HG03135 (cell line): ENCODE data around the gene ALOX15.
"Not testable (repeated sequence)": the region's sequence is repeated elsewhere in the genome, so short reads cannot be mapped to it uniquely, and the experiment has no call there.

Source experiments
- ATAC-seq: cut with Tn5 transposase; IDR thresholded peaks from one replicate; pipeline ENCODE4 v1.9.1; 2021; ENCODE audit warnings: mild to moderate bottlenecking, moderate library complexity; ENCODE audit not compliant: unreplicated experiment

The ALOX15 gene

DNA sequence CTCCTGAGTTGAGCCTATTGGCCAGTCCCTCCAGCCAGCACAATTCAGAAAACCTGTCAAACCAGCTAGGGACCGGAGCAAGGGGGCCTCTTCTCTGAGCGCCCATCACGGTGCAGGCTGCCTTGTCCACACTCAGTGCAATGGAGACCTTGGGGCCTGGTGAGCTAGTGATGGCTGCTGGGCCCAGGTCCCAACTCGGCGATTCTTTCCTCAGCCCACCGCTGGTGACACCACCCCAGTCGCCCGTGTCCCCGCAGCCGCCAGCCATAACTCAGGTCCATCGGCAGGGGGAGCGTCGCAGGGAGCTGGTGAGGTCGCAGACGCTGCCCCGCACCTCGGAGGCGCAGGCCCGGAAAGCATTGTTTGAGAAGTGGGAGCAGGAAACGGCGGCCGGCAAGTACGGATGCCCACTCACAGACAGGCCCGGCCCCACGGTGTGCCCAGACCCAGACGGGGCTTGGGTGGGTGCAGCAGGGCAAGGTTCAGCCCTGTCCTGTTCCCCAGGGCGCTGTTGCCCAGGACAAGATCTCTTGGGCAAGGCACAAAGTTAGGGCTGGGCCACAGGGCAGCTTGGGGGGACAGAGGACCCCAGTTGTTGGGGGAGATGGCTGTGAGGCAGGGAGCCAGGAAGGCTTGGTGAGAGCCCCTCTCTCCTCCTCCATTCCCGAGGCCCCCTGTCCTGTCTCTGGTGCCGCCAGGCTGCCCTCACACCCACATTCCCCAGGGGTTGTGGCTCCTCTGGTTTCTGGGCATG, 46.4 kb downstream of the ALOX15 start:
- no peak for ATAC-seq

DNA sequence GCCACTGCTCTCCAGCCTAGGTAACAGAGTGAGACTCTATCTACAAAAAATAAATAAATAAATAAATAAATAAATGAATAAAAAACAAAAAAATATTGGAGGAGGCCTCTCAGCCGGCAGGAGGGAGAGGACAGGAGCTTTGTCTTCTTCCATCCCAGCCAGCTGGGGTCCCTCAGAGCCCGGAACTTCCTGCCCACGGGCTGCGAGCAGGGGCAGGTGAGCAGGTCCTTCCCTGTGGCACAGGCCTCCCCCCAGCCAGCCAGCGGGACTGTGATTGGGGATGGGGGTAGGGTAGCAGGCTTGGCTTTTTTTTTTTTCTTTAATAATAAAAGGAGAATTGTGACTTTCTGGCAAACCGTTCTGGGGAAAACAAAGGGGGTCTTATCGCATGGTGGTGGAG, 47.1 kb downstream of the ALOX15 start:
- ATAC-seq: no peak

DNA sequence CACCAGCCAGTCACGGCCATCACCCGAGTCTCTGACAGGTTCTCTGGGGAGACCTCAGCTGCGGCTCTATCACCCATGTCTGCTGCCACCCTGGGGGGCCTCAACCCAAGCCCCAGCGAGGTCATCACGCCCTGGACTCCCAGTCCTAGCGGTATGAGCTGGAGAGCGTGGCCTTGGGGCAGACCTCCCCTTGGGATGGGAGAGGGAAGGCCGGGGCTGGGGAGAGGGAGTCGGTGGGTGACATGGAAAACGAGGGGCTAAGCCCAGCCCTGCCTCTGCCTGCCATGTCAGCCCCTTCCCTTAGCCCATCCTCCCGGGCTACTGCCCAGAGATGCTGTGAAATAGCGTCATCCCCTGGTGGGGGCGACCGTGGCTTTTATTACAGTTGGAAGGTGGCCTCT, 48.5 kb downstream of the ALOX15 start:
- no peak for ATAC-seq

DNA sequence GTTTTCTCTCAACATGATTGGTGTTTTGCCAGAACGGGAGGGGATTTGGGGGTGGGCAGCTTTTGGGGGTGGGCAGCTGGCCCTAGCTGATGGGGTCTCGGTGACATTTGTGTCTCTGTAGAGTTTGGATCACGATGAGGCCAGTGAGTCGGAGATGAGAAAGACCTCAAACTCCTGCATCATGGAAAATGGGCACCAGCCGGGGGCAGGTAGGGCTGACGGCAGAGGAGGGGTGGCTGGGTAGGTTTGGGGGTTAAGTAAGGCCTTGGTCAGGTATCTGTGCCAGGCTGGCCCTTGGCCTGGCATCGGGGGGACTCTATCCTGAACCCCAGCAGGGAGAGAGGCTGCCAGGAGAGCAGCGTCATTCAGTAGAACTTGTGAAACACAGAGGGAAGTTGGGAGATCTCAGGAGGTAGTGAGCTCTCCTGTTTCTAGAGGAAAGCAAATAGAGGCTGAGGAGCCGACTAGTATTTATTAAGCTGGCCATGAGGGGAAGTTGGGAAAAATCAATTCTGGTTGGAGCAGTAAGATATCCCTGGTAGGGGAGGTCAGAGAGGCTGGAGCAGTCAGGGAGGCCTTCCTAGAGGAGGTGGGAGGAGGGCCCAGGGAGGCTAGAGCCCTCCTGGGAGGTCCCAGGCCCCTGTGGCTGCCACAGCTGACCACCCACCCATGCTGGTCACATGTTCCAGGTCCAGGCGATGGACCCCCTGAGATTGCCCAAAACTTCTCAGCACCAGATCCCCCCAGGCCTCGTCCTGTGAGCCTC, 49.1 kb downstream of the ALOX15 start:
- no peak for ATAC-seq

DNA sequence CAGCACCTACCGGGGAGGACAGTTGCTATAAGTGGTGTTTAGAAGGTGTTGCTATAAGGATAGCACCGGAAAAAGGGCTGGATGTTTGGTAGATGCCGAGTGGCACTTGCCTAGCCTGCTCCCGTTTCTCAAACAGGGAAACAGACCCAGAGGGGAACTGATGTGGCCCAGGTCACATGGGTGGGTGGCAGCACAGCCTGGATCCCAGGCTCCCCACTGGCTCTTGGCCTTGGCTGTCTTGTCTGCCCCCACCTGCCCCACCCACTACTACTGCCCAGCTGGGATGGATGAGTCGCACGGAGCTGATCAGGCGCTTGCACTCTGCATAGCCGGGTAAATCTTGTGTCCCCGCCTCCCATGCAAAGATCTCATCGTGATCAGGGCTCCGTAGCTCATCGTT, 49.9 kb downstream of the ALOX15 start:
- ATAC-seq: no peak

DNA sequence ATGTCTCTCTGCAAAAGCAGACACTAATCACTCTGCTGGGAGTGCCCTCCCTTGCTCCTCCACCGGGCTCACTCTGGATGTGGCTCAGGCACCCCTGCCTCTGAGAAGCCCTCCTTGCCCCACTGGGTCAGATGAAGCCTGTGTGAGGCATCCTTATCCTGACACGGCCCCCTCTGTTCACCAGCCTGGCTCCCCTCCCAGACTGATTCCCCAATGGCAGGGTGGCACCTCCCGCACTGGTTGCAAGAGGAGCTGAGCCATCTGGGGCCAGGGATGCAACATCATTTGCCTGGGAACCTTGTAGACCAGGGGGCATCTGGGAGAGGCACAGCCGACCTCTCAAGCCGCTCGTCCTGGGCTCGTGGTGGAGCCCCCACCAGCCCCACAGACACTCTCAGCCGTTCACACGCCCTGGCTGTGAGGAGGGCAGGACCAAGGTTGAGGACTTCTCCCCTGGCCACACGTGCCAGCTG, 50.5 kb downstream of the ALOX15 start:
- no peak for ATAC-seq

DNA sequence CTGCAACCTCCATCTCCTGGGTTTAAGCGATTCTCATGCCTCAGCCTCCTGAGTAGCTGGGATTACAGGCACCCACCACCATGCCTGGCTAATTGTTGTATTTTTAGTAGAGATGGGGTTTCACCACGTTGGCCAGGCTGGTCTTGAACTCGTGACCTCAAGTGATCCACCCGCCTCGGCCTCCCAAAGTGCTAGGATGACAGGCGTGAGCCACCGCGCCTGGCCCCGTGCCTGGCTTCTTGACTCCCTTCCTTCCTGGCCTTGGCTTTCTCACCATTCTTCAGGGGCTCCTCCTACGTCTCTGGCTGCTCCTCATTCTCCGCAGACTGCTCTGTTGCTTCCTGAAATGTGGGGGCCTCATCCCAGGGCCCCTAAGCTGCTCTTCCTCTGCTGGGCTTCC, 51.4 kb downstream of the ALOX15 start:
- not testable (repeated sequence) for ATAC-seq

DNA sequence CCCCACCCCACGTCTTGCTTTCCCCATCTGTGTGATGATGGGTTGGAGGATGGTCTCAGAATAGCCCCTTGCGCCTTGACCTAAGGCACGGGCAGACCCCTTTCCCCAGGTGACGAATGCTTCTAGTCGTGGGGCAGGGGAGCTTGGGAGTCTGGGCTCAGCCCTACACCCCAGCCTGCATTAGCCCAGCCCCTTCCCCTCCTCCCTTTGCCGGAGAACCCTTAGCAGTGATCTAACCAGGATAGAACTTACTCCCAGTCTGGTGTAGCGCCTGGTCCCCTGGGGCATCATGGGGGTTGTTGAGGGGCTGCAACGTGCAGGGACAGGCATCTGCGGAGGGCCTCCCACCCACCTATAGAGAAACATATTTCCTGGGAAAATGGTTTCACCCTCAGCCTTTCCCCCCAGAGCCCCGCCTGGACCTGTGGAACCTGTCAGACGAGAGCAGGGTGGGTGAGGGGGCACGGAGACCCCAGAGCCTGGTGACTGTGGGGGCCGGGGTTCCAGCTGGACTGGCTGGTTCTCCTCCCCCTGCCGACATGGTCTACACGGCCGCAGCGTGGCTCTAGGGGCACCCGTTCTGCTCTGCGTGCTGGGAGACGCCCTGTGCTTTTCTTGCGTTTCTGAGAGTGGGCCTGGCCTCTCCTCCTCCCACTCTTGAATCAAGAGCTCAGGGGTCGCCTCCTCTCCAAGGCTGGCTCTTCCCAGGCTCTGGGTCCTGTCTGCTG, 52.4 kb downstream of the ALOX15 start:
- ATAC-seq: no peak

DNA sequence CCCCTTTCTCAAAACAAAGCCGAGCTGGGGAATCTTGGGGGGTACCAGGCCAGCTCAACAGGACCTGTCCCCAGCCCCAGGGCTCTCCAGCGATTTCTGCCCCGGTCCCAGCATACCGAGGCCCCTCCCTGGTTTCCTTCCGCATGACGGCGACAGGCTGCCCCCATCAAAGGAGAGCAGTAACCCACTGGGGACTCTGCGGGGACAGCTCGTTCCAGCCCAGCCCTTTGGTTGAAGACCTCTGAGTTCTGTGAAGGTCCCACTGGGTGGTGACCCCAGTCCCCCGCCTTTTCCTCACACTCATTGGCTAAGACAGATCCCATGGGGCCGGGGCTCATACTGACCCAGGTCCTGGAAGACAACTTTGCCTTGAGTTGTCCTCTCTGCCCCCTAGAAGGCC, 53.1 kb downstream of the ALOX15 start:
- ATAC-seq: no peak

DNA sequence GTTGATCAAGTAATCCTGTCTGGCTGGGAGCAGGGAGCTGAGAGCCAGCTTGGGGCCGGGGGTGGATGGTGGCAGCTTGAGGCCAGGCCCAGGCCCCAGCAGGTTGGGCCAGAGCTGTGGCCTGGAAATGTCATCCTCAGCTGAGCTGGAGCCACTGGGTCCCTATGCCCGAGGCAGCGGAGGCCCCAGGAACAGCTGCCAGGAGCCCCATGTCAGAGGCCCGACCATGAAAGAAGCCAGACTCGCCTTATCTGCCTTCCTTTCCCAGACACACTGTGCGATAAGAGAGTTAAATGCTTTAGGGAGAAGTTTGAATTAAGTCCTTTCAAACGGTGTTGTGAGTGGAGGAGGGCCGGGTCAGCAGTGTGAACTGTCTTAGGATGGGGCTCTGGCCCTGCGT, 53.7 kb downstream of the ALOX15 start:
- no peak for ATAC-seq

DNA sequence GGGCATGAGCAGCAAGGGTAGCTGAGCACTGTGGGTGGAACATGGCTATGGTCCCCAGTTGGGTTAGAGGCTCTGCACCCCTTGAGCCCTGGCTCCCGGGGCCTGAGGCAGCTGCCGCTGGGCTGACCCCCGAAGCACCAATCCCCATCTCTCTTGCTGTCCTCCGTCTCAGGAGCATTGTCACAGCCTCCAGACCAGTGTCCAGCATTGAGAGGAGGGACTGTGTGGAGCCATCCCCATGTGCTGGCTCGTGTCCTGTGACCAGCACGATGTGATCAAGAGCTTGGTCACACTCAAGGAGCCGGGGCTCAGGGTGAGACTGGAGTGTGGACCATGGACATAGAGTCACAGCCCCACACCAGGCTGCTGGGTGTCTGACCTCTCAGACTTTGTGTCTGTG, 54.3 kb downstream of the ALOX15 start:
- no peak for ATAC-seq

DNA sequence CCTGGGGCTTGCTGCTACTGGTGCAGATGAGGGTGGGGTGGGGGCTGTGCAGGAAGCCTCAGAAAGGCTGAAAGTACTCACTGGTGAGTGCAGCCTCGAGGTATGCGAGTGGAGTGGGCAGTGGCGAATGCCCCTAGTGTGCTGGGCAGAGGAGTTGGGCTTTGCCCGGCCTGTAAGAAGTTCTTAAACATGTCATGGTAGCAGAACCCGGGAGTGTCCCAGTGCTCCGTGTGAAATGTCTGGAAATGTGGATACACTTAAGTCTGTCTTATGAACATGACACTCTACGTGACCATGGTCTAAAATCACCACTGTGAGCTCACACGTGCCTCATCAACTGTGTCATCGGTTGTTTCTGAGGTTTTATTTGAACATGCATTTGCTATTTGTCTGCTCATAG, 55.4 kb downstream of the ALOX15 start:
- ATAC-seq: no peak

DNA sequence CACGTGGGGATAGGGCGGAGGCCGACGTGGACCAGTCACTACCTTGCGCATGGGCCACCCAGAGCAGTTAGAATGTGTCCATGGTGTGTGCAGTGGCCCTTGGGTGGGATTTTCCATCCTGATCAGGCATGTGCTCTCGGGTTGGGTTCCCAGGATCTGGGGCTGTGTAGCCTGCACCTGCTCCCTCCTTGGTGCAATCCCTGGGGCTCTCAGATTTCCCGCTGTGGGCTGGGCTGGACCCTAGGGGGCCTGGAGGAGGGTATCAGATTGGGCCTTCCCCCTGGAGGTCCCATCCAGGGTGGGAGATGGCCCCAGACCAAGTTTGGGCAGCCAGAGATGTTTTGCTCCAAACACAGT, 55.9 kb downstream of the ALOX15 start:
- no peak for ATAC-seq

DNA sequence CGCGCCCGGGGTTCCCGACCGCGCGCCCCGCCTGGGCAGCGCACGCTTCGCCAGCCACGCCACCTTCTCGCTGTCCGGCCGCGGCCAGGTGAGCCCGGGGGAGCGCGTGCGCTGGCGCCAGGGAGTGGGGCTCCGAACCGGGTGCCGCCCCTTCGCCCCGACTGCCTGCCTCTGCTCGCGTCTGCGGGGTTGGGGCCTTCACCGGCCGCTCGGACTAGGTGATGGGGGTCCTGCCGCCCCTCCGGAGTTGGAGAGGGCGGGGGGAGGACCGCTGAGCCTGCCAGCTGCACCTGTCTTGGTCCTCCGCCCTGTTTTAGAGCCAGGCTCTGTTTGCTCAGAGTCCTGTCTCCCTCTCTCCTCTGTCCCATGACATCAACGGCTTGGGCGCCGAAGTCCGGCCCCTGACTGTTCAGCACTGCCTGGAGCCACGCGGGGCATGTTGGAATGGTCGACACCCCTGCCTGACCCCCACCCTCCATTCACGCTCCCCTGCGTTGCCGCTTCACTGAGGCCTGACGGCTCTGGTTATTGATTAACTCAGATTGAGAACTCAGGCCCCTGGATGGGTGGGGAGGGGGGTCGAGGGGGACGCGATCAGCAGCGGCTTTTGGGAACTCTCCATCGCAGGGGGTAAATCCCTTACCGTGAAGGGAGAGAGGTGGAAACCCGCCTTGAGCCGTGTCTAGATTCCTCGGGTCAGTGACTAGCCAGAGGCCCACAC, 56.4 kb downstream of the ALOX15 start:
- no peak for ATAC-seq

DNA sequence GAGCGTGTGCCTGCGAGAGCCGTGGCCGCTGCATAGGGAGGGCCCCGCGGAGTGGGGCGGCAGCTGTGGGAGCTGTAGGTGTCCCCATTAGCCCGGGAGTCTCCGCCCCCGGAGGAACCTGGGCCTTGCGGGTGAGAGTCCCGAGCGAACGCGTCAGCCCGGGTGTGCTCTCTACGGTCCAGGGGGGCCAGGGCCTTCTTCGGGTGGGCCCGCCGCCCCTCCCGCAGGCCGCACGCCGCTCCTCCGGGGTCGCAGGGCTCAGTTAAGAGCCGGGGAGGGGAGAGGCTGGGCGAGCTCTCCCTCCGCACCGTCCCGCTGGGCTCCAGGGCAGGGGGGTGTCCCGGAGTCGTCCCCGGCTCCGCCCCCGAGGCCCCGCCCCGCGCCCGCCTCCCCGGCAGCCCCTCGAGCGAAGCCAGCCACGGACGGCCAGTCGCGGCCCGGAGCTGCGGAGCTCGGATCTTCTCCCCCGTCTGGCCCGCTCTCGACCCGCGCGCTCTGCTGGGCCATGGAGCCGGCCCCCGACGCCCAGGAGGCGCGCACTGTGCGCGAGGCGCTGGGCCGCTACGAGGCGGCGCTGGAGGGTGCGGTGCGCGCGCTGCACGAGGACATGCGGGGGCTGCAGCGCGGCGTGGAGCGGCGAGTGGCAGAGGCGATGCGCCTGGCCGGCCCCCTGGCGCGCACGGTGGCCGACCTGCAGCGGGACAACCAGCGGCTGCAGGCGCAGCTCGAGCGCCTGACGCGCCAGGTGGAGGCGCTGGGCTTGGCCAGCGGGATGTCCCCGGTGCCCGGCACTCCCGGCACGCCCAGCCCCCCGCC, 57.2 kb downstream of the ALOX15 start, which contains the start of gene SMTNL2:
TSS of gene SMTNL2 (plus strand) at position 429 of the 816 bp plus-strand sequence. CDS start at position 506, 77 bp downstream.
- ATAC-seq: no peak

DNA sequence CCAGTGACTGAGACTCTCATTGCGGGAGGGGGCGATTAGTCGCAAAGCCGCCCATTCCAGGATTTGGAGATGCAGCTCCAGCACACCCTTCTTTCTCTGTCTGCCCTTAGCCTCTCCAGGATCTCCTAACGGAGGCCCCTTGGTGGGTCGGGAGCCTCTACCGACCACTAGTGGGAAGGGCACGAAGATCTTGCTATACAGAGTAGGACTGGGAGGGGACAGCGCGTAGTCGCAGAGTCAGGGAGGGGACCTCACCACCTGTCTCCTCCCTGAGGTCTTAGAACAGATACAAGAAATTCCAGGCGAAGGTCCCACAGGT, 57.7 kb downstream of the ALOX15 start:
- ATAC-seq: no peak

DNA sequence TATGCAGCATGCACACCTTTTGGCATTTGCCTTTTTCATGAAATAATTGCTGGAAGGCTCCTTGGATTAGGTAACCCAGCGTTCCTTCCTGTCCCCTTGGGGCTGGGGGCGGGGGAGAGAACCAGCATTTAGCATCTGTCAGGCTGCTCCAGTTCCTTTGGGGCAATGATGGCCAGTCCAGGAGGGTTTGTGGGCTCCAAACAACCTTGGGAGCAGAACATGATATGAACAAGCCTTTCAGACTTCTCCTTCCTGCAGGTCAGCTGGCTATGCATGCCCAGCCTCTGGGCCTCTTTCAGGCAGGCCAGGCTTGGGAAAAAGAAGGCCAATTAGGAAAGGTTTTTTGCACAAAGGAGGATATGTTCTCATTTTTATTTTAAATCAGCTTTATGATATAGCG, 58.3 kb downstream of the ALOX15 start:
- no peak for ATAC-seq

DNA sequence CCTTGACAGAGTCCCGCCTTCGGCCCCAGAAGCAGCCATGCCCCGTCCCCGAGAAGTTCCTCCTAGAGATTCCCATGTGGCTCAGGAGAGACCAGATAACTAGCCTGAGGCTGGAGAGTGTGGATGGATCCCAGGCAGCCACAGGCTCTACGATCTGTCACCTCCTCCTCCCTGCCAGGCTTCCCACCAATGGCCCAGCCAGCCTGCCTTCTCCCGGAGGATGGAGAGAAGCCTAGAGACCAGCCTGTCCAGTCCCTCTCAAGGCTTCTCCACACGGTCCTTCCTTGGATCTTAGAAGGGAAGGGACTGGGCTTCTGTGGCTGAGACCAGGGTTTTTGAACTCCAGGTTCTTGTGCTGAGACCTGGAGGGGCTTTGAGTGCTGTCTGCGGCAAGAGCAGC, 58.8 kb downstream of the ALOX15 start:
- ATAC-seq: no peak

DNA sequence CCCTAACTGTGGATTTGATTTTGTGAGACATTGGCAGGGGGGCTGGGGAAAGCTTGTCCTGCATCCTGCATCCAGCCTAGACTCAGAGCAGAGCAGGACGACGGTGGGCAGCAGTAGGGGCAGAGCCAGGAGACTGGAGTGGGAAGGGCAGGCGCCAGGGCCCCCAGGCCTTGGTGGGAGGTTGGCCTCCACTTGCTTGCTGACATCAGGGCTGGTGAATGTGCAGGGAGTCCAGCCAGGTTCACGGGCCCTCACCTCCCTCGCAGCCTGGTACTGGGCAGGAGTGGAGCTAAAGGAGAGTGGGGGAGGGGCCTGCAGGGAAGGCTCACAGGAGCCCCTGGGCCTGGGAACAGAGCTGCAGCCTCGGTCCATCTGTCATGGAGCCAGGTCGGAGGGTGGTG, 59.4 kb downstream of the ALOX15 start:
- no peak for ATAC-seq
